T-helper 22 cell (primary cell): ENCODE results near the gene APLNR.
"Not testable (repeated sequence)": the region's sequence is repeated elsewhere in the genome, so short reads cannot be mapped to it uniquely, and the experiment has no call there.

Experiments used
- DNase-seq: peaks from one replicate; pipeline ENCODE4 v3.0.0-alpha.2; 2020; ENCODE audit warnings: low read depth

Gene APLNR

DNA sequence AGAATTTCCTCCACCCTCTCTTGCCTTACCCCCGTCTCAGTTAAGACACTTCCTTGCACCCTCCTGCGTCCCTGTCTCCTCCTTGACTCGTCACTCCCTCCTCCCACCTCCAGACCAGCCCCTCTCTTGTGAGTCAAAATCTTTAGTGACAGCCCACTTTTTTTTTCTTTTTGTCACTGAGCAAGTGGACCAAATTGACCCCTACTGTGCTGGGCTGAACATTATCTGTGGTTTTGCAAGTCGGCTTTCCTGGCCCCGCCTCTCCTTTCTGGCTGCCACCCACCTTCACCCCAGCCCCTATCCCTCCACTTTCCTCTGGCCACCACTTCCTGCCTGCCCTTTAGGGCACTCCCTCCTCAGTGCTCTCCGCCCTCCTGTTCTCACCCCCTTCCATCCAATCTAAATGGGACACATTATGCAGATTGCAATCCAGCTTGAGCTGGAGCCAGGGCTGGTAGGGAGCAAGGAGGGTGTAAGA, at the start of gene APLNR:
Gene APLNR (minus strand): TSS at position 47 of the 478 bp plus-strand sequence. CDS start 246 bp downstream, outside the sequence.
- DNase-seq, result no peak

DNA sequence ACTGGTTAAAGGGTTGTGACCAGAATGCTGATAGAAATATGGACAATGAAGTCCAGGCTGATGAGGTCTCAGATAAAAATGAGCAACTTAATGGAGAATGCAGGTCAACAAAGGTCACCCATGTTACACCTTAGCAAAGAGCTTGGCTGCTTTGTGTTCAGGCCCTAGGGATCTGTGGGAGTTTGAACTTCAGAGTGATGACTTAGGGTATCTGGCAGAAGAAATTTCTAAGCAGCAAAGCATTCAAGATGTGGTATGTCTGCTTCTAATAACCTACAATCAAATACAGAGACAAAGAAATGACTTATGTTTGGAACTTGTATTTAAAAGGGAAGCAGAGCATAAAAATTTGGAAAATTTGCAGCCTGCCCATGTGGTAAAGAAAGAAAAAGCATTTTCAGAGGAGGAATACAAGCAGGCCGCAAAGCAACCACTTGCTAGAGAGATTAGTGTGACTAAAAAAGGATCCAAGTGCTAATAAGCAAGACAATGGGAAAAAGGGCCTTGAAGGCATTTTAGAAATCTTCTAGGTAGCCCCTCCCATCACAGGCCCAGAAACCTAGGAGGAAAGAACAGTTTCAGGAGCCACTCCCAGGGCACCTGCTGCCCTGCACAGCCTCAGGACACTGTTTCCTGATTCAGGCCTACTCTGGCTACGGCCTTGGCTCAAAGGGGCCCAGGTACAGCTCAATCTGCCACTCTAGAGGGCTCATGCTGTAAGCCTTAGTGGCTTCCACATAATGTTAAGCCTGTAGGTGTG, 46.4 kb upstream of the APLNR start:
- no peak for DNase-seq

DNA sequence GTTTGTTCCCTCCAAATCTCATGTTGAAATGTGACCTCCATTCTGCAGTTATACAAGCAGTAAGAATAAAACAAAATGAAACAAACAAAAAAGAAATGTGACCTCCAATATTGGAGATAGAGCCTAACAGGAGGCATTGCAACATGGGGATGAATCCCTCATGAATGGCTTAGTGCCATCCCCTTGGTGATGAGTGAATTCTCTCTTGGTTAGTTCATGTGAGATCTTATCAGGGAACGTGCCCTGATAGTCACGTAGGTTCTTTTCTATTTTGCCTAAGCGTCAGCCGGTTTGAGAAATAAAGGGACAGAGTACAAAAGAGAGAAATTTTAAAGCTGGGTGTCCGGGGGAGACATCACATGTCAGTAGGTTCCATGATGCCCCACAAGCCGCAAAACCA, 44.5 kb upstream of the APLNR start:
- not testable (repeated sequence) for DNase-seq

DNA sequence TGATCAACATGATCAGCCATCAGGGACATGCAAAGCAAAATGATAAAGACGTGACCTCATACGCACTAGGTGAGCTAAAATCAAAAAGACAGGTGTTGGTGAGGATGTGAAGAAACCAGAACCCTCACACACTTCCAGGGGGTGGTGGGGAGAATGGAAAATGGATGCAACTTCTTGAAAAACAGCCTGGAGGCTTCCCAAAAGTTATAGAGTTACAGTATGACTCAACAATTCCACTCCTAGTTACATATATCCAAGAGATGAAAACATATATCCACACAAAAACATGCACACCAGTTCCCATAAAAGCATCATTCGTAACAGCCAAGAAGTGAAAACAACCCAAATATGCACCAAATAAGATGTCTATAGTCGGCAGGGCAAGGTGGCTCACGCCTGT, 42.1 kb upstream of the APLNR start:
- no peak for DNase-seq

DNA sequence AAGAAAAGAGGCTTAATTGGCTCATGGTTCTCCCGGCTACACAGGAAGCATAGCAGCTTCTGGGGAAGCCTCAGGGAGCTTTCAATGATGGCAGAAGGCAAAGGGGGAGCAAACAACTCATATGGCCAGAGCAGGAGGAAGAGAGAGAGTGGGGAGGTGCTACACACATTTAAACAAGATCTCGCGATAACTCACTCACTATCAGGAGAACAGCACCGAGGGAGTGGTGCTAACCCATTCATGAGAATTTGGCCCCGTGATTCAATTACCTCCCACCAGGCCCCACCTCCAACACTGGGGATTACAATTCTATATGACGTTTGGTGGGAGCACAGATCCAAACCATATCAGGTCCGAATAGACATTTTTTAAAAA, 41.7 kb upstream of the APLNR start:
- no peak for DNase-seq

DNA sequence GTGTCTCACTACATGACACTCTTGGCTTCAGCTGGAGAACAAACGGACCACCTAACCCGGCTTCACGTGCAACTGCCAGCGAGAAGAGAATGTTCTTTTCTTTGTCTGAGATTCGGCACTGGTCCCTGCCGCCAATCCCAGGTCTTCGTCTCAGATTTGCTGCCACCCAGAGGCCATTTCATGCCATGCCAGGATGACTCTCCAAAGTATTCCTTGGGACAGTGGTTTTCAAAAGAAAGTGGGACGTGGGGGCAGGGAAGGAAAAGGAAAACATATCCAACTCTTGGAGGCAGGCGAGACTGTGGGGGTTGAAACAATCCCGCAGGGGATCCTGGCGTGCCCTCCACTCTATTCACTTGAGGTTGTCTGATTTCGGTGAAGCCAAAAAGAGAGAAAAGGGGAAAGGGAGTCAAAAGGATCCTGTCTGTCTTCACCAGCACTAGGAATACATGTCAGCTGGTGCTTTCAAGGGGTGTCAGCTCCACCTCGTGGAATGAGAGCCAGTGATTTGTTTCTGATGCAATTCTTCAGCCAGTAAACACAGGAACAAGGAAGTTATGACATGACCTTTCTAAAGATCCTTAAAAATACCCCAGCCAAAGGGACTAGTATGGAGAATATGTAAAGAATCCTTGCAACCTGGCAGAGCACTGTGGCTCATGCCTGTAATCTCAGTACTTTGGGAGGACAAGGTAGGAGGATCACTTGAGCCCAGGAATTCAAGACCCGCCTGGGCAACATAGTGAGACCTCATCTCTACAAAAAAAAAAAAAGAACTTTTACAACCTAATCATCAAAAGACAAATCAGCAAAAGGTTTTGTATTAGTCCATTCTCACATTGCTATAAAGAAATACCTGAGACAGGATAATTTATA, 41.0 kb upstream of the APLNR start:
- no peak for DNase-seq

DNA sequence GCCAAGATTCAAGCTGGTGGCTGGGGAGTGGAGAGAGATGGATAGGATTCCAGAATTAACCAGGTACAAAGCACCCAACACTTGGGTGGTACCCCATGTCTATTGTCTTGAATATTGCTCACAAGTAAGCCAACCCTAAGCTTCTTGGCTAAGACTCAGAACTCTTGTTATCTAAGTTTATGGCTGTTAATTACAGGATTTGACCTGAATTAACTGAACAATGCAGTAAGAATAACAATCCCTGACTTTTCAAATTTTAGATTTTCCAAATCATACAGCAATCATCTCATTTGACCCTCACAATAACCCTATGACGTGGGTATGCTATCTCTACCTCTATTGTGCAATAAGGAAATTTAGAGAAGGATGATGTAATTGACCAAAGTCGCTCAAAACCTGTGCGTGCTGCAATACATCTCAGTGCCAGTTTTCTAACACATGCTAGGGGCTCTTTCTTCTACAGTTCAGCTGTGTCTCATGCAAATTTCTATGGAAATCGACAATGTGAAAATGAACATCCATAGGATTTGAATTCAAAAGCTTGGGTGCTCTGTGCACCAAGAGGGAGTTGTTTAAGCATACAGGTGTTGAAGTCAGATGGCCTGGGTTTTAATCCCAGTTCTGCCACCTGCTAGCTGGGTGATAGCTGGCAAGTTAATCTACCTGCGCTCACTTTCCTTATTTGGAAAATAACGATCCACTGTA, 40.1 kb upstream of the APLNR start:
- no peak for DNase-seq

DNA sequence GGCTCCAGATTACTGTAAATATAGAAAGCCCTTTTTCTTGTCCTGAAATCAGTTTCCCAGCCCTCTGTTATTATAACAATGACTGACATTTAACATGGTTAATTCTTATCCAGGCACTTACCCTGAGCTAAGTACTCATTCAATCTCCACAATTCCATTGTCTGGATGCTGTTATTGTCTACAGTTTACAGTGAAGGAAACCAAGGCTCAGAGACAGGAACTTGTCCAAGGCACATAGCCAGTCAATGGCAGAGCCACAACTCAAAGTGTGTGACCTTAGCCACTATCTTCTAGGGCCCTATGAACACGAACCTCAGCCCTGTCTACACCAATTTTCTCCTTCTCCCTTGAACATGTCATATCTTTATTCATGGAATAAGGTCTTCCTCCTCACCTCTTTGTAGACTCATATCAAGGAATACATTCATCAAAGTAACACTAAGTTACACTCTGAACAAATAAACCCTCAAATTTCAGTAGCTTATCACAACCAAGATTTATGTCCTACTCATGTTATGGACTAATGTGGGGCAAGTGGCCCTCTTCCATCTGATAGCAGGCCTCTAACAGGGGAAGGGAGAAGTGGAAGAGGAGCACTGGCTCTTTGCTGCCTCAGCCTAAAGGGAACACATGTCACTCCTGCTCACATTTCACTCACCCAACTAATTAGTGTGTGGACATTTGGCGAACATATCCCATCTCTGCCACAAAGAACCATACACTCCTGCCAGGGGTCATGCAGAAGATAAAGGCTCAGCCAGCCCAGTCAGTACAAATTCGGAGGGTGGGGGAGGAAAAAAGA, 39.3 kb upstream of the APLNR start:
- DNase-seq, result no peak

DNA sequence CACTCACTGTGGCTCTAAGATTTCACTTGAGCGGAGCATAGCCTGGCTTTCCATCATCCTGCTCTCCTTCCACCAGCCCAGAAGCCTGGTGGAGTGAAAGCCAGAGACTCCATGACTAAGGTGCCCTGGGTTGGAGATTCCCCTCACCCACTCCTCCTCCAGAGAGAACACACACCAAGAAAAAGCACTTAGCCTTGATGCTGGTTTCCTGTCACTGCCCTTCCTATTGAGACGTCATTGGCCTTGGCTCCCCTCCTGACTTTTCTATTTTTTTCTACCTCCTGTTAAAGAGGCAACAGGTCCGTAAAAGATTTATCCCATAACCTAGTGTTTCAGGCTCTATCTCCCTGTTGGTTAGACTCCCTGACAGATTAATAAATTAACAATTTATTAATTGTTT, 38.5 kb upstream of the APLNR start:
- no peak for DNase-seq

DNA sequence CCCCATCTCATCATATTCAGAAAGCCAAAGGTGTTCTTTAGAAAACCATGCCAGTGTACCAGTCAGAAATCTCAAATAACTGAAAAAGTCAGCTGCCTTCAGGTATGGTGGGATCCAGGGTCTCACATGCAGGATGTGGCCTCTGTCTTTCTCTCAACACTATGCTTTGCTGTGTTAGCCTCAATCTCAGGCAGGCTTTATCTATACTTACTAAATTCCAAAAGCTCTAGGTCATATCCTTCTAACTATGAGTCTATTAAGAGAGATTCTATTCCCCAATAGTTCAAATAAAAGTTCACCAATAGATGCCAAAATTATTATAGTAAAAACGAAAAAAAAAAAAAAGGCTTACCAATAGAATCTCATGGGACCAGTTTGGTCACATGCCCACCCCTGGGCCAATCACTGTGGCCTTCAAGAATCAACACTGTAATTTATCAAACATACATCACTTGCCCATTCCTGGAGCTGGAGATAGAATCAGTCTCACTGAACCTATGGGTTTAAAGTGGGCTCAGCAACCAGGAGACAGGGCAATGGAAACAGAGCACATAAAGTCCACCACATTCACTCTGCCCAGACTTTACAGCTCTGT, 38.0 kb upstream of the APLNR start:
- no peak for DNase-seq

DNA sequence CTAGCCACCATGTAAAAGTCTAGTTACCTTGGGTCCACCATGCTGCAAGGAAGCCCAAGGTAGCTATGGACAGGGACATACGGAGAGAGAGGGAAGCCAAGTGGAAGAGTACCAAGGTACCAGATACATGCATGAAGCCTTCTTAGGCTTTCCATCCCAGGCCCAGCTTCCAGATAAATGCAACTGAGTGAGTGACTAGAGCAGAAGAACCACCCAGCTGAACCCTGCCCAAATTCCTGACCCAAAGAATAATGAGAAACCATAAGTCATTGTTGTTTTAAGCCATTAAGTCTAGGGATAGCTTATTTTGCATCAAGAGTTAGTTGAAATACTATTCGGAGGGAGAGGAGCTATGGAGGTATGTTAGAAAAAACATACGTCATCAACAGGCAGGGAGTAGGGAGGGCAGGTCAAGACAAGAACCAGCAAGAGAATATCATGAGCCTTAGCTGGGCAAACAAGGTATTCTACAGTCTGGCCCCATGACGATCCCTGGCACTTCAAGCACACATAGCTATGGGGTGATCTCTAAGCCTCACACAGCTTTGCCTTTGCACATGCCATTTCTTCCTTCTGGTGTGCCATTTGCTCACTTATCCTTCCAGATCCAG, 36.5 kb upstream of the APLNR start:
- DNase-seq, result no peak

DNA sequence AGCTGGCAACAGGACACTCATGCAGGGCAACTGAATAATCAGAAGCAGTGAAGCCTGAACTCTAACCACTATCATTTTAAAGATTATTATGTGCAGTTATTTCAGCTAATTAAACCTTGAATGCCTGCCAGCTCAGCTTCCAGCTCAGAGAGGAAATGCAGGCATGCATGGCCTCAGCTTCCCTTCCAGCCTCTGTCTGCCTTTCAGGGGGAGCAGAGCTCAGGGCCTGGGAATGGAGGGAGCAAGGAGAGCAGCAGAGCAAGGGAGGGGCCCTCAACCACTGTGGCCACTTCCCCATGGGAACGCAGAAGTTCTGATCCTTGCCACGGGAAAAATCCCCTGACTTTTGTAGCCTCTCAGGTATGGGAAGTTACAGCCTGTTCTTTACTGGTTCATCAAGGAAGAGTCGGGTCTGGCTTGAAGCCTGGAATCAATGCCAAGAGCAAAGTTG, 32.5 kb upstream of the APLNR start:
- no peak for DNase-seq

DNA sequence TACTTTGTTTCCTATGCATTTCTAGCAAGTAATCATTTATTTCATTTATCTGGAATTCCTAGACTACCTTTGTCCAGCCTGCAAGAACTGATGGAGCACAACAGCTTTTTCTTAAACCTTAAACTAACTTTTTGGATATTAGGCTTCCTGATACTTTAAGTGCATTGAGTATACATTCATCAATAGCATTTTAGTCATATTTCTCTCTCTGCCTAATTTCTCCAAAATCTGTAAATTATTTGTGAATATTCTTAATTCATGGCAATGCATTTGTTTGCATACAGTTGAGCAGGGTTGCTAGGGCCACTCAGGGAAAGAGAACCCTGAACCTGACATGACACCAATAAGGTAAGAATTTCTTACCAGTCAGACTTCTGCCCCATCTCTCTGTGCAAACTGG, 29.1 kb upstream of the APLNR start:
- no peak for DNase-seq

DNA sequence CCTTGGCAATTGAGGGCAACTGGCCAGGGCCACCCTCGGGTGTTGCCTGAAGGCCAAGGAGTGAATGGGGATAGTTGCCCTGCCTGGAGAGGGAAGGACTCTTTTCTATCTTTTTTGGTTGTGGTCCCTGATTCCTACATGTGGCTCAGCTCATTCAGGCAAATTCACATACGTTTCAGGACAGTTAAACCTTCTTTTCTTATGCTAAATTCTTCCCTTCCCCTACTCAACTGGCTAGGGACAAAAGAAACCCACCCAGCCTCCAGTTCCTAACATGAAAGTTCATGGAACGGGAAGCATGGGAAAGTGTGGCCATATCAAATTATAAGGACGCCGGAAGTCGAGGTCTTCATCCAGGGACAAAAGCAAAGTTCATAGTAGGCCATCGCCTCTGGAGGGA, 26.3 kb upstream of the APLNR start:
- DNase-seq, result no peak

DNA sequence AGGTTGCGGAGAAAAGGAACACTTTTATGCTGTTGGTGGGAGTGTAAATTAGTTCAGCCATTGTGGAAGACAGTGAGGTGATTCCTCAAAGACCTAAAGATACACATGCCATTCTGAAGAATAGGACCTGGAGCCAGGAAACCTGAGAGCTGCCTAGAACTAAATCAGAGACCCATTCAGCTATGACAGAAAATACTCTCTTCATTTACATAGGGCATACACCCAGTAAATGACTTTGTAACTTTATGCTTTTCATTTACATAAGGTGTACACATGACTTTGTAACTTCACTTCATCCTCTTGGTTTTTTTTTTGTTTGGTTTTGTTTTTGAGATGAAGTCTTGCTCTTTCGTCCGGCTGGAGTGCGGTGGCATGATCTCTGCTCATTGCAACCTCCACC, 25.1 kb upstream of the APLNR start:
- no peak for DNase-seq

DNA sequence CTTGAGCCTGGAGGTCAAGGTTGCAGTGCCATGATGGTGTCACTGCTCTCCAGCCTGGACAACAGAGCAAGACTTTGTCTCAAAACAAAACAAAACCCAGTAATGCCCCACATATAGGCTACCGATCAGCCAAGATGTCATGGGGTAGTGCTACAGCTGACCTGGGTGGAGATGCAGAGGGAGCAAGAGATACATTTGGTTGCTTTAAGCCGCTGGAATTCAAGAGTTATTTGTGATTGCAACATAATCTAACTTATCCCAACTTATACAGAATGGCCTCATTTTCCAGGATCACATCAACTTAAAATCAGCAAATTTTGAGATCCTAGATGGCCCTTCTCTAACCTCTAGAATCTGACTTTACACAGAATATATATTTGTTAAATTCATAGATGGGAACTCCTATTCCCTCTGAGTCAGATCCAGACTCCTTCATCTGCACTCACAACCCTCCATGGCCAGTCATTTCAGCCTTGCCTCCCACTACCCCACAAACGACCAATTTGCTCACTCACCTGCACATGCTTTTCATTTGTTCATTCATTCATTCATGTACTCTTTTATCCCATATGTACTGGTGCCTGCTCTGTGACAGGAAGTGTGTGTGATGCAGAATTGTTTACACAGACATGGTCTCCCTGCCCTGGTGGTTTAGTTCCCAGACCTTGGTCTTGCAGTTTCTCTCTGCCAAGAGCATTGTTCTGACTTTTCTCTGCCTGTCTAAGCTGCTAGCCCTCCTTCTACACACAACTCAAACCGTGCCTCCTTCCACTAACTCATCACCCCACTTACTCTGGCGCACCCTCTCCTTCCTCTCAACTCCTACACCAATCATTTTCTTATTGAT, 24.1 kb upstream of the APLNR start:
- no peak for DNase-seq

DNA sequence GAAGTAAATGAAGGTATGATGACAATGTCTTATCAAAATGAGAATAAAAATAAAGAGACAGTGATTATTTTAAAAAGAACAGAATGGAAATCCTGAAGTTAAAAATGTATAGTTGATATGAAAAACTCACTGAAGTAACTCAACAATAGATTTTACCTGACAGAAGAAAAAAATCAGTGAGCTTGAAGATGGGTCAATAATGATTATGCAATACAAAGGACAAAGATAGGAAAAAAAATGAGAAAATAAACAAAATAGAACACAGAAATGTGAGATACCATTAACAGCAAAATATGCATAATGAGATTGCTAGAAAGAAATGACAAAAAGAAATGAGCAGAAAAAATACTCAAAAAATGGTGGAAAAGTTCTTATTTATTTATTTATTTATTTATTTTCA, 19.1 kb upstream of the APLNR start:
- DNase-seq, result no peak

DNA sequence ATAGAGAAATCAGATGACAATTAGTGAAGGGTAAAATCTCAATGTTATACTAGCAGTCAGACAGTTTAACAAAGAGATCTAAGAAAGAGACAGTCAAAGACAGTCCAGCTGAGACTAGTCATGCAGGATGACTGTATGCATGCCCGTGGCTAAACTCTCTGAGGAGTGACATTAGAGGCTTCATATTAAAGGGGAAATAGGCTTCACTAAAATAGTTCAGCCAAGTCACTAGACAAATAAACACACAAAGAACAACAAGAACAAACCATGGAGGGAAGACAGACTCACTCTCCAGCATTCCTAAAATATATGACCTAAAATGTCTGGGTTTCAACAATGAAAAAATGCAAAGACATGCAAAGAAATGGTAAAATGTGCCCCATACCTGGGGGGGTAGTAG, 18.6 kb upstream of the APLNR start:
- no peak for DNase-seq

DNA sequence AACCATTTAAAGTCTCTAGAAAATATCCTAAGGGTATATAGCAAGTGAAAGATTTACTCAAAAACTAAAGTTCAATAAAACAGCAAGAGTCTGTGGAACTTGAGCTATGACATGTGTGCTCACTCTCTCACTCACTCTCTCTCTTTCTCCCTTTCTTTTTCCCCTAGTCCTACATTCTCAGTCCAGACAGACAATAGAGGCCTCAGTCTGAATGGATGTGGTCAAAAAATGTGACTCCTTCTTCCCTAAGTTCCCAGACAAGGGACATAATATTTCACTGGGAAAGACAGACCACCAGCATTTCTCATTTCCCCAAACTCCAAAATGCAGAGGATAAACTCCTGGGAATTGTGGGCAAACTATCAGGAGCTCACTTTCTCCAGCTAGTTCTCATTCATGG, 17.6 kb upstream of the APLNR start:
- no peak for DNase-seq

DNA sequence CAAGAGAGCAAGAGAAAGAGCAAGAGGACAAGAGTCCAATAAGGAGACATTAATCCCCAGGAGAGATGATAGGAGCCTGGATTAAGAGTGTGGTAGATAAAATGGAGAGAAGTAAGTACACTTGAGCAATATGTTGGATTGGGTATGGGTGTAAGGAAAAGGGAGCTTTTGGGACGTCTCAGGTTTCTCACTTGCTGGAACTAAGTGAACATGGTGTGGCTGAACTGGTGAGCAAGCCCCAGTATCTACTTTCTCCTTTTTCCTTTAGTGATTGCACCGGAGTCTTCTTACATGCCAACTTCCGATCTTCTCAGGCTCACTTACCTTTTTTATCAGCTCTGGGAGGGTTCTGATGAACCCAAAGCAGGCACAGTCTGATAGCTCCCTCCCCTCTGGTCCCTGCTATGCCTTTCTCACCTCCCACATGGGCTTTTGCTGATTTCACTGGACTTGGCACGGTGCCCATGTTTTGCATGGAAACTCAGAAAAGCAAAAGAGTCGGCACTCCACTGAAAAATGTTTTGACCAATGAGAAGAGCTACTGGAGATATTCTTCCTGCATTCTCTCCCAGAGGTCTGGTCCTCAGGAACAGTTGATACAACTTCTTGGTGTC, 14.5 kb upstream of the APLNR start:
- DNase-seq, result no peak
